Glutamatergic neuron (in vitro differentiated cells): Measurements from ENCODE around the gene TSHZ1. TPM values are rescaled to one million over a fixed set of nuclear protein-coding genes. Genes with fewer than 3 reads are reported as not detected.

Source experiments
- DNase-seq: peaks from one replicate; pipeline ENCODE4 v3.0.0; 2022
- H3K27ac Mint-ChIP-seq: one replicate; pipeline ENCODE4 v1.8.0; 2020; ENCODE audit warnings: mild to moderate bottlenecking, mixed read lengths, inconsistent platforms; ENCODE audit not compliant: unreplicated experiment
- H3K27me3 Mint-ChIP-seq: one replicate; pipeline ENCODE4 v1.8.0; 2020; ENCODE audit warnings: mild to moderate bottlenecking, moderate library complexity, mixed read lengths, inconsistent platforms; ENCODE audit not compliant: unreplicated experiment
- H3K36me3 Mint-ChIP-seq: one replicate; pipeline ENCODE4 v1.8.0; 2020; ENCODE audit warnings: mild to moderate bottlenecking, mixed read lengths, inconsistent platforms; ENCODE audit not compliant: unreplicated experiment
- H3K4me1 Mint-ChIP-seq: one replicate; pipeline ENCODE4 v1.8.0; 2020; ENCODE audit warnings: mild to moderate bottlenecking, low read depth, mixed read lengths, inconsistent platforms; ENCODE audit not compliant: unreplicated experiment
- H3K4me3 Mint-ChIP-seq: one replicate; pipeline ENCODE4 v1.8.0; 2020; ENCODE audit warnings: mild to moderate bottlenecking, mixed read lengths, inconsistent platforms; ENCODE audit not compliant: unreplicated experiment
- H3K9me3 Mint-ChIP-seq: one replicate; pipeline ENCODE4 v1.8.0; 2020; ENCODE audit warnings: mild to moderate bottlenecking, moderate library complexity, mixed read lengths, inconsistent platforms; ENCODE audit not compliant: unreplicated experiment
- total RNA-seq: library from RNA; stranded (reverse); fragmentation: NEBNext Ultra II Directional; extraction: Animal tissue kit (Norgen Biotek cat#: 25700); gene quantifications from one replicate; pipeline ENCODE4 v1.2.1, GENCODE V29; 2021; ENCODE audit not compliant: unreplicated experiment
- TF ChIP-seq, protein P1 (sequence below): fragments of 200-600 bp; sonication (generic); IDR thresholded peaks from one replicate; pipeline ENCODE4 v1.5.0; 2021; ENCODE audit not compliant: partially characterized antibody, unreplicated experiment

The TSHZ1 gene
- total RNA-seq, 1 donor from 2014 or later, result 5.3 TPM

DNA sequence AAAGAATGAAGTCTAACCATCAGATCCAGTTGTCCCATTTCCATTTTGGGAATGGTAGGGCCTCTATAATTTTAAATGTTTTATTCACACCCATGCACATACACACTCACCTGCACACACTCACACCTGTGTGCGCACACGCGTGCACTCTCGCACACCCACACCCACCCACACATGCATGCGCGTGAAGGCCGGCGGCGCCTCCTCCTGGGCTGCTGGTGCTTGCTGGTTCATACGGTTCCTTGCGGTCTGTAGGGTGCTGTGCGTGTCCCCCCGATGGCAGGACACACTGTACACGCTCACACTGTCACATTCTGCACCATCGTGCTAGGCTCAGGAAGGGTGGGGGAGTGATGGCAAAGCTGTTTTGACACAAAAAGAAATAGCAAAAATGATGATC lies 63.2 kb downstream of the TSHZ1 start:
- H3K27ac Mint-ChIP-seq, result no peak overlapping the region
- H3K4me3 Mint-ChIP-seq, result no peak overlapping the region
- peaks cover 4% of the 10 kb centered on the region for H3K9me3 Mint-ChIP-seq
- TF ChIP-seq, protein P1, sequence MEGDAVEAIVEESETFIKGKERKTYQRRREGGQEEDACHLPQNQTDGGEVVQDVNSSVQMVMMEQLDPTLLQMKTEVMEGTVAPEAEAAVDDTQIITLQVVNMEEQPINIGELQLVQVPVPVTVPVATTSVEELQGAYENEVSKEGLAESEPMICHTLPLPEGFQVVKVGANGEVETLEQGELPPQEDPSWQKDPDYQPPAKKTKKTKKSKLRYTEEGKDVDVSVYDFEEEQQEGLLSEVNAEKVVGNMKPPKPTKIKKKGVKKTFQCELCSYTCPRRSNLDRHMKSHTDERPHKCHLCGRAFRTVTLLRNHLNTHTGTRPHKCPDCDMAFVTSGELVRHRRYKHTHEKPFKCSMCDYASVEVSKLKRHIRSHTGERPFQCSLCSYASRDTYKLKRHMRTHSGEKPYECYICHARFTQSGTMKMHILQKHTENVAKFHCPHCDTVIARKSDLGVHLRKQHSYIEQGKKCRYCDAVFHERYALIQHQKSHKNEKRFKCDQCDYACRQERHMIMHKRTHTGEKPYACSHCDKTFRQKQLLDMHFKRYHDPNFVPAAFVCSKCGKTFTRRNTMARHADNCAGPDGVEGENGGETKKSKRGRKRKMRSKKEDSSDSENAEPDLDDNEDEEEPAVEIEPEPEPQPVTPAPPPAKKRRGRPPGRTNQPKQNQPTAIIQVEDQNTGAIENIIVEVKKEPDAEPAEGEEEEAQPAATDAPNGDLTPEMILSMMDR, result no peak
- H3K4me1 Mint-ChIP-seq, result peaks cover 16% of the 10 kb centered on the region
- H3K27me3 Mint-ChIP-seq, result peaks cover 2% of the 10 kb centered on the region
- no peak for DNase-seq
- H3K36me3 Mint-ChIP-seq, result no peaks in the 10 kb centered on the region

DNA sequence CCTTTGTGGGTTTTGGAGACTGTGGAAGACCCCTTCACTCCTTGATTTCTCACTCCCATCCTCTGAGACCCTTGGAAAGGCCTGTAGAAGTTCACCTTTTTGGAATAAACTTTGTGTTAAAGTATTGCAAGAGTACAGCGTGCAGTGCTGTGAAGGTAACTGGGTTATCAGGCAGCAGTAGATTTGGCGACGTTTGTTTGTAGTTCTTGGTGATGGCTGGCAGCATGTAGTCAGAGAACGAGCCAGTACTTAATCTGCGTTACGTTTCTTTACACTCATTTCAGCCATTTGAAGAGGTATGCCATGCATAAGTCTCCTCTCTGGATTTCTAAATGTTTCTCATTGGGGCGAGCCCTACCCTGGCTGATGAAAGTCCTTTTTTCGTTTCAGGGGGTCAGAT lies 64.6 kb downstream of the TSHZ1 start:
- TF ChIP-seq, protein P1, result no peak
- Mint-ChIP-seq H3K27ac (no peak overlapping the region), H3K9me3 (peaks cover 1% of the 10 kb centered on the region)

DNA sequence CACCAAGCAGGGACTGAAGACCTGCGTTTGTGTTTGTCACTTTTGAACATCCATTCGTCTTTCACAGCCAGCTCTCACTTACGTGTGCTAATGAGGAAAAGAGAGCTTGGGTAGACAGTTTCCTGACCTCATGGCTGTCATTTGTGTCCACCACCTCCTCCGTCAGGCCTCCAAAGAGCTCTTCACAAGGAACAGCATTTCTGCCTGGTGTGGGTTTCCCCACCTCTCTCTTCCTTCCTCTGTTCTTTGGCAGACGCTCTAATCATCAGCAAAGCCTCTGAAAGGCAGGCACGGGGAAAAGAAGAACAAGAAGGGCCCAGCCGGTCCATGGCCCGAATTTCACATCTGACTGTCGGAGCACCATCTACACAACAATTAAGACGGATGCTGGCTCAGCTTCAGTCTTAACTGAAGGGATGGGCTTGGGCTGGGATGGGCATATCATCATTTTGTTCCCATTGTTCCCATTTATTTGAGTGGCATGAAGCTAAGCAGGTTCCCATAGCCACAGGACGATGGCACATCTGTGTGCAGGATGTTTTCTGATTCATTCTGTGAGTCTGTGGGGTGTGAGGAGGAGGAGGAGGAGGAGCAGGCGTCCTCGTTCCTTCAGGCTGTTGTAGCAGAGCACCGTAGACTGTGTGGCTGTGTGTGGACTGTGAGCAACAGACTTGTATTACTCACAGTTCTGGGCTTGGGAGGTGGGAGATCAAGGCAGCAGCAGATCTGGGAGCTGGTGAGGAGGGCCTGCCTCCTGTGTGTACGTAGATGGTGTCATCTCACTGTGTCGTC lies 66.4 kb downstream of the TSHZ1 start:
- Mint-ChIP-seq H3K36me3 (no peaks in the 10 kb centered on the region), H3K27ac (no peak overlapping the region), H3K9me3 (peaks cover 7% of the 10 kb centered on the region), H3K27me3 (peaks cover 9% of the 10 kb centered on the region), H3K4me3 (no peak overlapping the region), H3K4me1 (peaks cover 11% of the 10 kb centered on the region)
- TF ChIP-seq, protein P1, result no peak
- DNase-seq, result no peak

More for the DNA sequence above, 64.6 kb downstream of the TSHZ1 start:
- Mint-ChIP-seq H3K36me3 (no peaks in the 10 kb centered on the region), H3K4me3 (no peak overlapping the region), H3K4me1 (peaks cover 11% of the 10 kb centered on the region), H3K27me3 (peaks cover 4% of the 10 kb centered on the region)
- no peak for DNase-seq

DNA sequence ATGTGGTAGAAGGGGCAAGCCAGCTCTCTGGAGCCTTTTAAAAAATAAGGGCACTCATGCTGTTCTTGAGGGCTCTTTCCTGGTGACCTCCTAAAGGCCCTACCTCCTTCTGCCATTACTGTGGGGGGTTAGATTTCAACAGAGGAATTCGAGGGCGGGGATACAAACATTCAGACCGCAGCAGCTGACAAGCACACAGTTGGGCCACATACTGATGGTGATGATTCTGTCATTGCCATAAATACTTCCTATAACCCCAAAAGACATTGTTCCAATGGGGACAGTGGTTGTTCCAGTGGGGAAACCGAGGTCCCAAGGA lies 67.0 kb downstream of the TSHZ1 start:
- DNase-seq, result no peak
- Mint-ChIP-seq H3K4me1 (peaks cover 11% of the 10 kb centered on the region), H3K4me3 (no peak overlapping the region), H3K9me3 (peaks cover 7% of the 10 kb centered on the region), H3K36me3 (no peaks in the 10 kb centered on the region), H3K27me3 (peaks cover 9% of the 10 kb centered on the region), H3K27ac (no peak overlapping the region)
- TF ChIP-seq, protein P1, result no peak

DNA sequence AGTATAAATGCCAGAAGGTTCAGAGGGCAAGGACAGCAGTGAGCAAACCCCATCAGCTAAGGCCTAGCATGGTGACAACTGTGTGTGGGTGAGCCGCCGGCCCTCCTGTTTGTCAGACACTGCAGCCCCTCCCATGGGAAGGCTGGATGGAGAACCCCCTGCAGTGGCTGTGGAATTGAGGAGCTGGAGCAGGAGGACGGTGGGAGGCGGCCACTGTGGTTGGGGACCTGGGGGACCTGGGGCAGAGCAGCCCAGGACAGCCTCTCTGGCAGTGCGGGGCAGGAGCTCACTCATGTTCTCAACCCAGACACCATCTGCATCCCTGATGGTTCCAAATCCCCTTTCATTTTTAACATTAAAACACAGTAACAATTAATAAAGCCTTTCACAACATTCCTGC lies 68.8 kb downstream of the TSHZ1 start:
- H3K4me1 Mint-ChIP-seq, result peaks cover 2% of the 10 kb centered on the region
- no peak overlapping the region for H3K4me3 Mint-ChIP-seq
- DNase-seq, result no peak
- no peak overlapping the region for H3K27ac Mint-ChIP-seq
- H3K27me3 Mint-ChIP-seq, result peaks cover 8% of the 10 kb centered on the region
- TF ChIP-seq, protein P1, result no peak
- peaks cover 8% of the 10 kb centered on the region for H3K9me3 Mint-ChIP-seq
- peaks cover 4% of the 10 kb centered on the region for H3K36me3 Mint-ChIP-seq
